Measurements from ENCODE around the gene PRPF38A. TPM values are rescaled to one million over a fixed set of nuclear protein-coding genes. Genes with fewer than 3 reads are reported as not detected.

PRPF38A gene
- total and polyA plus RNA-seq, 11 donors = 6.2 to 24.7 (median 16.5) TPM

DNA sequence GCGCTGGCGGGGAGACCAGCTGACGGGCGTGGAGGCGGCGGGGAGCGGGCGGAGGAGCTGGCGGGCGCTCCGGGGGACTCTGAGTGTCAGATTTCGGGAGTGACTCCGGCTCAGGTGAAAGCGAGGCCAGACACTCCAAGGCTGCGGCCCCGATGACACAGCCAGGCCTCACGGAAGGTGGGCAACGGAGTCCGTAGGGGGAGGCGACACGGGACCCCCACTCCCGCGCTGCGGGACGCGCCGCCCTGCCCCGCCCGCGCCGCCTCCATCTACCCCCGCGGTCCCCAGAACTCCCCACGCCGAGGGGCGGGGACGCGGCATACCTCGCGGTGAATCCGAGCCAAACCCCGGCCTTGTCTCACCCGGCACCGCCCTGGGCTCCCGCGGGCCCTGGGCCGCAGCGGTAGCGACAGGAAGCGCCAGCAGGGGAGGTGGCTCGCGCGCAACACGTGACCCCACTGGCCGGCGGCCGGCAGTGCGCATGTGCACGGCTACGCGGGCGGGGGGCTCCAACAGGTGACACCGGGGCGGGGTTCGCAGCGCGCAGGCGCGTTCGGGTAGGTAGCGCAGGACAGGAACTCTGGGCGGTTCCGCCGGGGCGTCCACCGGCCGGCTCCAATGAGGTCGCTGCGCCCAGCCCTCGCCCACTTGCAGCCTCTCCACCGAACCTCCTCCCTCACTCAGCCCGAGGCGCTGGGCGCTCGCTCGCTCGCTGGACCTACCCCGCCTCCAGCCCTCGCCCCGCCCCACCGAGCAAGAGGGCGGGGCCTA lies 38.5 kb upstream of the PRPF38A start, which contains the start of gene CC2D1B:
Gene CC2D1B (minus strand): TSS at position 460 of the 771 bp plus-strand sequence. CDS start 1,585 bp downstream, outside the sequence.
- Histone ChIP-seq H3K27me3 (no peaks in the 10 kb centered on the region), H3K36me3 (peaks cover 0 to 31% (median 19%) of the 10 kb centered on the region in 9 donors), H3K4me1 (peaks cover 0 to 29% (median 11%) of the 10 kb centered on the region in 12 donors), H3K4me3 (peak within 1 kb of the TSS; percentile 74 to 99 (median 94)), H3K27ac (peak within 1 kb of the TSS; percentile 70 to 97 (median 93)), H3K9me3 (no peaks in the 10 kb centered on the region)
- ATAC-seq (peak; percentile 95 to 97 (median 96)), DNase-seq (peak; percentile 98 to 100 (median 99))
- TF ChIP-seq CTCF (IDR thresholded peaks at IDR 0.05) (peak in 7 of 12 donors; percentile 8 to 27 (median 23)), POLR2A (IDR thresholded peaks at IDR 0.05) (peak in 1 of 2 donors; percentile 92)
- 0 to 1% (median 0%) methylated on average over 47 to 92 of the region's 92 CpGs for WGBS, 4 donors
- intact Hi-C loops (cut with DNase I) = loop anchor here in 4 of 10 donors (2.0 to 10.0 kb wide), 5 partner anchors 36 to 331 kb away; partner anchors contain the start of genes ORC1 (in 4 of the 4), PRPF38A (in 4 of the 4), COA7 (in 1 of the 4) and ZFYVE9 (in 1 of the 4)

- intact Hi-C loops (cut with DNase I) = loop anchor here in 4 of 10 donors (2.0 to 10.0 kb wide), 5 partner anchors 36 to 331 kb away; partner anchors contain the start of genes ORC1 (in 4 of the 4), PRPF38A (in 4 of the 4), COA7 (in 1 of the 4) and ZFYVE9 (in 1 of the 4)
- Histone ChIP-seq H3K9me3 (no peaks in the 10 kb centered on the region), H3K27me3 (no peaks in the 10 kb centered on the region), H3K4me3 (peak overlapping the region in 11 of 12 donors; percentile 81 to 99 (median 94)), H3K4me1 (peaks cover 0 to 29% (median 11%) of the 10 kb centered on the region in 12 donors), H3K36me3 (peaks cover 0 to 25% (median 14%) of the 10 kb centered on the region in 9 donors), H3K27ac (peak overlapping the region in 11 of 12 donors; percentile 83 to 97 (median 93))
- TF ChIP-seq CTCF (IDR thresholded peaks at IDR 0.05) (no peak), POLR2A (IDR thresholded peaks at IDR 0.05) (no peak)
- ATAC-seq (no peak), DNase-seq (no peak)
- 14 to 24% (median 16%) methylated on average over 6 to 8 of the region's 8 CpGs for WGBS, 4 donors
These were observed 37.9 kb upstream of the PRPF38A start for GRCh38 chr1:52366517-52366827.

- 82 to 88% (median 84%) methylated on average over 5 of the region's 5 CpGs for WGBS, 4 donors
- Histone ChIP-seq H3K9me3 (no peaks in the 10 kb centered on the region), H3K36me3 (peaks cover 0 to 17% (median 6%) of the 10 kb centered on the region in 9 donors), H3K4me3 (no peak overlapping the region), H3K4me1 (peaks cover 0 to 29% (median 11%) of the 10 kb centered on the region in 12 donors), H3K27me3 (no peaks in the 10 kb centered on the region), H3K27ac (no peak overlapping the region)
- TF ChIP-seq CTCF (IDR thresholded peaks at IDR 0.05) = no peak
- TF ChIP-seq POLR2A (IDR thresholded peaks at IDR 0.05) = no peak
- no peak for DNase-seq
- intact Hi-C loops (cut with DNase I) = loop anchor here in 4 of 10 donors (2.0 to 10.0 kb wide), 5 partner anchors 35 to 330 kb away; partner anchors contain the start of genes ORC1 (in 4 of the 4), PRPF38A (in 4 of the 4), COA7 (in 1 of the 4) and ZFYVE9 (in 1 of the 4)
- no peak for ATAC-seq
These were observed 37.1 kb upstream of the PRPF38A start for GRCh38 chr1:52367272-52367671.

All from heart left ventricle (tissue), 16 donors.